Keratinocyte (primary cell): Measurements from ENCODE around the gene TNS3. TPM values are rescaled to one million over a fixed set of nuclear protein-coding genes. Genes with fewer than 3 reads are reported as not detected.

ENCODE experiments used
- DNase-seq: peaks from one replicate; pipeline ENCODE4 v3.0.0-alpha.2; 2011; ENCODE audit warnings: low read depth, missing footprints, low spot score
- FAIRE-seq: peaks from 2 replicates; lab custom pipeline; 2011; peaks lifted over from hg19 to GRCh38; lab: Jason Lieb, UNC
- H2AFZ ChIP-seq: 2 replicates; pipeline ENCODE4 v1.6.0; 2012; ENCODE audit warnings: low read length, control low read depth, inconsistent platforms; ENCODE audit not compliant: control insufficient read depth
- H3K27ac ChIP-seq: 2 replicates; pipeline ENCODE4 v1.5.1; 2011; ENCODE audit warnings: low read length; ENCODE audit not compliant: control insufficient read depth, insufficient read depth
- H3K27me3 ChIP-seq: 3 replicates; pipeline ENCODE4 v1.6.0; 2011; ENCODE audit warnings: low read length; ENCODE audit not compliant: control insufficient read depth, insufficient read depth; ENCODE audit errors: extremely low read depth
- H3K36me3 ChIP-seq, 2 experiments: 2 replicates in 1 of 2; 3 replicates in 1 of 2; pipeline ENCODE4 v1.5.1; 2011; ENCODE audit warnings: low read length in 2 of 2, mild to moderate bottlenecking in 1 of 2; ENCODE audit not compliant: control insufficient read depth in 2 of 2, insufficient read depth in 2 of 2; ENCODE audit errors: extremely low read depth in 1 of 2
- H3K4me1 ChIP-seq: 3 replicates; pipeline ENCODE4 v1.5.1; 2011; ENCODE audit warnings: low read length; ENCODE audit not compliant: control insufficient read depth, insufficient read depth; ENCODE audit errors: extremely low read depth
- H3K4me2 ChIP-seq: 3 replicates; pipeline ENCODE4 v1.6.0; 2011; ENCODE audit warnings: low read depth, low read length; ENCODE audit not compliant: control insufficient read depth, insufficient read depth; ENCODE audit errors: extremely low read depth
- H3K4me3 ChIP-seq, 3 experiments: fragments of 200-600 bp in 1 of 3; sonication (generic) in 1 of 3; 2 replicates in 2 of 3; 3 replicates in 1 of 3; pipeline ENCODE4 v1.5.1; 2011 to 2016; ENCODE audit warnings: low read length in 3 of 3, mild to moderate bottlenecking in 3 of 3, control low read depth in 2 of 3, inconsistent platforms in 1 of 3, low read depth in 1 of 3, mixed read lengths in 1 of 3, mixed run types in 1 of 3, moderate library complexity in 1 of 3; ENCODE audit not compliant: control insufficient read depth in 2 of 3, insufficient read depth in 2 of 3; ENCODE audit errors: extremely low read depth in 1 of 3
- H3K79me2 ChIP-seq: 2 replicates; pipeline ENCODE4 v1.6.0; 2012; ENCODE audit warnings: low read length; ENCODE audit not compliant: control insufficient read depth, insufficient read depth
- H3K9ac ChIP-seq: 3 replicates; pipeline ENCODE4 v1.6.0; 2011; ENCODE audit warnings: low read length; ENCODE audit not compliant: control insufficient read depth, insufficient read depth; ENCODE audit errors: extremely low read depth
- H3K9me1 ChIP-seq: 3 replicates; pipeline ENCODE4 v1.6.0; 2011; ENCODE audit warnings: low read length; ENCODE audit not compliant: control insufficient read depth, insufficient read depth; ENCODE audit errors: extremely low read depth
- H3K9me3 ChIP-seq: 2 replicates; pipeline ENCODE4 v1.5.1; 2012; ENCODE audit warnings: low read depth, low read length; ENCODE audit not compliant: control insufficient read depth
- H4K20me1 ChIP-seq: 3 replicates; pipeline ENCODE4 v1.6.0; 2011; ENCODE audit warnings: low read length; ENCODE audit not compliant: control insufficient read depth, insufficient read depth; ENCODE audit errors: extremely low read depth
- CTCF ChIP-seq, 3 experiments: IDR thresholded peaks in 1 of 3; conservative IDR thresholded peaks in 1 of 3; optimal IDR thresholded peaks in 1 of 3; 2 replicates in 2 of 3; 3 replicates in 1 of 3; pipeline versions ENCODE3 to v1.5.1; 2011; ENCODE audit warnings: low read length in 3 of 3, mild to moderate bottlenecking in 3 of 3, moderate library complexity in 2 of 3, control low read depth in 1 of 3, inconsistent platforms in 1 of 3; ENCODE audit not compliant: insufficient read depth in 2 of 3; ENCODE audit errors: extremely low read depth in 1 of 3
- EZH2 ChIP-seq: IDR thresholded peaks from one replicate; pipeline ENCODE4 v1.6.1; 2012; ENCODE audit warnings: inconsistent platforms, mild to moderate bottlenecking, low read length, moderate library complexity
- dilution Hi-C: fragments of 300-500 bp; cut with MboI; formaldehyde crosslinking; loops from one replicate; pipeline ENCODE4 v1.7.0; 2020; ENCODE audit warnings: low sequenced_read_pairs; ENCODE audit not compliant: extremely low pct_ligation_motif_present
- polyA plus RNA-seq, 5 experiments: library from polyadenylated mRNA; depleted of rRNA in 3 of 5; stranded (reverse) in 3 of 5; stranded (forward) in 1 of 5; unstranded in 1 of 5; fragments of >200 nt; gene quantifications; 1 replicate in 1 of 5; 2 replicates in 3 of 5; 3 replicates in 1 of 5; pipeline versions ENCODE4 v1.2.1 to v1.2.3, GENCODE V29; 2011 to 2012; ENCODE audit warnings: missing spikeins in 2 of 5, low read depth in 1 of 5, low replicate concordance in 1 of 5

Gene TNS3
- polyA plus RNA-seq, 1 donor (not counting 4 experiments of a cell fraction or from before 2014, with no cell fraction given) = 3.9 TPM

- H3K27ac ChIP-seq = no peak overlapping the region
- DNase-seq (no peak), FAIRE-seq (no peak)
- H3K9me3 ChIP-seq = no peaks in the 10 kb centered on the region
- dilution Hi-C loops = no loop called here
- H4K20me1 ChIP-seq = no peaks in the 10 kb centered on the region
- H2AFZ ChIP-seq = no peak overlapping the region
- no peaks in the 10 kb centered on the region for H3K36me3 ChIP-seq
- H3K27me3 ChIP-seq = no peaks in the 10 kb centered on the region
- H3K4me3 ChIP-seq = no peak overlapping the region
- no peaks in the 10 kb centered on the region for H3K9me1 ChIP-seq
- H3K4me2 ChIP-seq = no peak overlapping the region
- no peaks in the 10 kb centered on the region for H3K79me2 ChIP-seq
- H3K9ac ChIP-seq = no peak overlapping the region
- peaks cover 7% of the 10 kb centered on the region for H3K4me1 ChIP-seq
- TF ChIP-seq CTCF (optimal IDR thresholded peaks at IDR 0.05 in 1 of 3, IDR thresholded peaks at IDR 0.05 in 1 of 3, conservative IDR thresholded peaks at IDR 0.05 in 1 of 3; ENCODE audit: extremely low read depth in 1 of 3, insufficient read depth in 2 of 3, low read length in 3 of 3) = peak in 1 of 3 experiments; percentile 37
- no peak for TF ChIP-seq EZH2
These were observed 280.8 kb downstream of the TNS3 start for GRCh38 chr7:47301105-47301477.

GRCh38 chr7:47300472-47301104, 281.3 kb downstream of the TNS3 start:
- Histone ChIP-seq H3K9me3 (no peaks in the 10 kb centered on the region), H4K20me1 (no peaks in the 10 kb centered on the region), H3K4me2 (no peak overlapping the region), H2AFZ (no peak overlapping the region), H3K4me3 (no peak overlapping the region), H3K36me3 (no peaks in the 10 kb centered on the region), H3K9ac (no peak overlapping the region), H3K27ac (no peak overlapping the region), H3K27me3 (no peaks in the 10 kb centered on the region), H3K4me1 (peaks cover 12% of the 10 kb centered on the region), H3K79me2 (no peaks in the 10 kb centered on the region), H3K9me1 (no peaks in the 10 kb centered on the region)
- FAIRE-seq = no peak
- dilution Hi-C loops = no loop called here
- DNase-seq = no peak
- TF ChIP-seq CTCF (optimal IDR thresholded peaks at IDR 0.05 in 1 of 3, IDR thresholded peaks at IDR 0.05 in 1 of 3, conservative IDR thresholded peaks at IDR 0.05 in 1 of 3; ENCODE audit: extremely low read depth in 1 of 3, insufficient read depth in 2 of 3, low read length in 3 of 3) (no peak), EZH2 (no peak)
